ENCODE results near the gene STIM1. TPM values are rescaled to one million over a fixed set of nuclear protein-coding genes. Genes with fewer than 3 reads are reported as not detected.

STIM1 gene
- total and polyA plus RNA-seq, 7 donors, result 5.3 to 44.8 (median 29.3) TPM

DNA sequence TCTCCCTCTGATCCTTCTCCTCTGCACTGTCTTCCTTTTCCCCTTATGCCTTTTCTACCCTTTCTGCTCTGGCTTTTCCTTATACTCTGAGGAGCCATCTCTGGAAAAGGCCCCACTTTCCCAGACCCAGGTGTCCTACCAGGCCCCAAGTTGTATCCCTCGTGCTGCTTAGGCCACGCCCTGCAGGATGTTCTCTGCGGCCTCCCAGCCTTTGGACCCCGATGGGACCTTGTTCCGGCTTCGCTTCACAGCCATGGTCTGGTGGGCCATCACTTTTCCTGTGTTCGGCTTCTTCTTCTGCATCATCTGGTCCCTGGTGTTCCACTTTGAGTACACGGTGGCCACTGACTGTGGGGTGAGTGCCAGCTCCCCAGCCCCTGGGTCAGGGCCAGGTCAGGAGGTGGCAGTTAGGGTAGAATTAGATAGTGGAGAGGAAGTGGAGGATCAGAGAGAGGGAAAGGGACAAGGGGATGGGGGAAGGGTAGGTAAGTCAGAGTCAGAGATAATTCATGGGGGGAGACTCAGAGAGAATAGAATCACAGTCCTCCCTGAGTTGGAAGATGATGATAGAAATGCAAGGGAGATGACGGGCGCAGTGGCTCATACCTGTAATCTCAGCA, 38.2 kb upstream of the STIM1 start:
- 84 to 90% methylated on average over 10 of the region's 10 CpGs for WGBS, 2 donors
- H3K4me3 ChIP-seq, result no peak overlapping the region
- no peak for DNase-seq
- H3K27me3 ChIP-seq, result no peaks in the 10 kb centered on the region
- intact Hi-C loops (cut with DNase I), result no loop called here
- TF ChIP-seq EP300 (IDR thresholded peaks at IDR 0.05) (no peak), POLR2A (IDR thresholded peaks at IDR 0.05) (no peak), POLR2AphosphoS5 (IDR thresholded peaks at IDR 0.05) (no peak)
- TF ChIP-seq, protein P1, sequence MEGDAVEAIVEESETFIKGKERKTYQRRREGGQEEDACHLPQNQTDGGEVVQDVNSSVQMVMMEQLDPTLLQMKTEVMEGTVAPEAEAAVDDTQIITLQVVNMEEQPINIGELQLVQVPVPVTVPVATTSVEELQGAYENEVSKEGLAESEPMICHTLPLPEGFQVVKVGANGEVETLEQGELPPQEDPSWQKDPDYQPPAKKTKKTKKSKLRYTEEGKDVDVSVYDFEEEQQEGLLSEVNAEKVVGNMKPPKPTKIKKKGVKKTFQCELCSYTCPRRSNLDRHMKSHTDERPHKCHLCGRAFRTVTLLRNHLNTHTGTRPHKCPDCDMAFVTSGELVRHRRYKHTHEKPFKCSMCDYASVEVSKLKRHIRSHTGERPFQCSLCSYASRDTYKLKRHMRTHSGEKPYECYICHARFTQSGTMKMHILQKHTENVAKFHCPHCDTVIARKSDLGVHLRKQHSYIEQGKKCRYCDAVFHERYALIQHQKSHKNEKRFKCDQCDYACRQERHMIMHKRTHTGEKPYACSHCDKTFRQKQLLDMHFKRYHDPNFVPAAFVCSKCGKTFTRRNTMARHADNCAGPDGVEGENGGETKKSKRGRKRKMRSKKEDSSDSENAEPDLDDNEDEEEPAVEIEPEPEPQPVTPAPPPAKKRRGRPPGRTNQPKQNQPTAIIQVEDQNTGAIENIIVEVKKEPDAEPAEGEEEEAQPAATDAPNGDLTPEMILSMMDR (IDR thresholded peaks at IDR 0.05), result no peak
- no peak overlapping the region for H3K27ac ChIP-seq
- H3K36me3 ChIP-seq, result no peaks in the 10 kb centered on the region
- no peaks in the 10 kb centered on the region for H3K4me1 ChIP-seq
- H3K9me3 ChIP-seq, result no peaks in the 10 kb centered on the region

DNA sequence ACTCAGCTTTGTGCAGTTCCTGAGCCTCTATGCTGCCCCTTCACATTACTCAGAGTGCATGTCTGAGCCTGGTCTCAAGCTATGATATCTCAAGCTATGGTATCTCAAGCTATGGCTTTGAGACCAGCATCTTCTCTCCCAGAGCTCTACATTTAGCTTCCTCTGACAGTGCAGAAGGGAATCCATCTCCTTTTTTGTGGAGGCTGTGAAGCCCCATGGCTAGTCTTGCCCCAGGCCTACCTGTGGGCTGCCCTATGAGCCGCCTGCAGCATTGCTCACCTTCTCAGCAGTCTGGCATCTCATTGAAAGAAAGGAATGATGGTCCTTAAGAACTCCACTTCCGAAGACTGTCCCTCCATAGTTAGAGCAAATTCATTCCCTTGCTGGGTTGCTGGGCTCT, 34.5 kb upstream of the STIM1 start:
- Histone ChIP-seq H3K9me3 (no peaks in the 10 kb centered on the region), H3K27ac (no peak overlapping the region), H3K36me3 (no peaks in the 10 kb centered on the region), H3K4me3 (no peak overlapping the region), H3K4me1 (no peaks in the 10 kb centered on the region), H3K27me3 (no peaks in the 10 kb centered on the region)
- DNase-seq, result no peak
- WGBS, 2 donors, result 98 to 99% methylated on average over 2 of the region's 2 CpGs
- TF ChIP-seq EP300 (IDR thresholded peaks at IDR 0.05), result no peak
- no peak for TF ChIP-seq POLR2AphosphoS5 (IDR thresholded peaks at IDR 0.05)
- TF ChIP-seq, protein P1 (IDR thresholded peaks at IDR 0.05), result no peak
- intact Hi-C loops (cut with DNase I), result no loop called here

DNA sequence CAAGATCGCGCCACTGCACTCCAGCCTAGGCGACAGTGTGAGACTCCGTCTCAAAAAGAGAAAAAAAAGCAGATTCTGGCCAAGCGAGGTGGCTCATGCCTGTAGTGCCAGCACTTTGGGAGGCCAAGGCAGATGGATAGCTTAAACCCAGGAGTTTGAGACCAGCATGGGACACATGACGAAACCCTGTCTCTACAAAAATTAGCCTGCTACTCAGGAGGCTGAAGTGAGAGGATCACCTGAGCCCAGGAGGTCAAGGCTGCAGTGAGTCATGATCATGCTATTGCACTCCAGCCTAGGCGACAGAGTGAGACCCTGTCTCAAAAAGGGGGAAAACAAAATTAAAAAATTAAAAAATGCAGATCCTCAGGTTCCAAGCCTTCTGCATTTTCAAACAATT, 33.2 kb upstream of the STIM1 start:
- 96 to 97% methylated on average over 7 of the region's 7 CpGs for WGBS, 2 donors

DNA sequence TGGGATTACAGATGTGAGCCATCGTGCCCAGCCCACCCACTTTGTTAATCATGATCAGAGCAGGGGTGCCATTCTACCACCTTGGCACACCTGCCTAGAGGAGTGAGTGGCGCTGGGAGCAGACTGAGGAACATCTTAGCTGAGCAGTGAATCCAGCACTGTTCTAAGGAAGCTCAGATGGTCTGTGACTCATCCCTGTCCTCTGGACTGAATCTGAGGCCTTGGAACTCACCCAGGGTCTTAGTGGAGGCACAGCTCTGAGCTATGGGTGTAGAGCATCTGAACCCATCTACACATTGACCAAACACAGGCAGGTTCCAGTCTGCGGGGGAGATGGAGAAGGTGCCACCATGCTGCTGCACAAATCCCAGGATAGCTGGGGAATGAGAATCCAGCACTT, 32.2 kb upstream of the STIM1 start:
- intact Hi-C loops (cut with DNase I), result no loop called here
- peaks cover 7 to 22% (median 17%) of the 10 kb centered on the region in 4 donors for H3K36me3 ChIP-seq
- DNase-seq, result no peak
- no peak overlapping the region for H3K27ac ChIP-seq
- H3K9me3 ChIP-seq, result no peaks in the 10 kb centered on the region
- TF ChIP-seq, protein P1 (IDR thresholded peaks at IDR 0.05), result no peak
- TF ChIP-seq POLR2AphosphoS5 (IDR thresholded peaks at IDR 0.05), result no peak
- no peak for TF ChIP-seq POLR2A (IDR thresholded peaks at IDR 0.05)
- no peak for TF ChIP-seq EP300 (IDR thresholded peaks at IDR 0.05)
- H3K4me1 ChIP-seq, result no peaks in the 10 kb centered on the region
- H3K27me3 ChIP-seq, result no peaks in the 10 kb centered on the region
- no peak overlapping the region for H3K4me3 ChIP-seq
- 85 to 95% methylated on average over 3 of the region's 3 CpGs for WGBS, 2 donors

More for the DNA sequence above, 33.2 kb upstream of the STIM1 start:
- Histone ChIP-seq H3K36me3 (peaks cover 3 to 12% (median 10%) of the 10 kb centered on the region in 4 donors), H3K9me3 (no peaks in the 10 kb centered on the region), H3K4me3 (no peak overlapping the region), H3K27ac (no peak overlapping the region), H3K4me1 (no peaks in the 10 kb centered on the region), H3K27me3 (no peaks in the 10 kb centered on the region)
- intact Hi-C loops (cut with DNase I), result no loop called here
- DNase-seq, result no peak
- TF ChIP-seq, protein P1 (IDR thresholded peaks at IDR 0.05), result no peak
- no peak for TF ChIP-seq POLR2A (IDR thresholded peaks at IDR 0.05)
- TF ChIP-seq EP300 (IDR thresholded peaks at IDR 0.05), result no peak
- TF ChIP-seq POLR2AphosphoS5 (IDR thresholded peaks at IDR 0.05), result no peak

Measured in sigmoid colon (tissue), 7 donors.